ENCODE results near the gene ATP11C. TPM values are rescaled to one million over a fixed set of nuclear protein-coding genes. Genes with fewer than 3 reads are reported as not detected.

The ATP11C gene
- polyA plus RNA-seq, 1 donor (not counting 4 experiments of a cell fraction or from before 2014, with no cell fraction given) = 14.0 TPM

DNA sequence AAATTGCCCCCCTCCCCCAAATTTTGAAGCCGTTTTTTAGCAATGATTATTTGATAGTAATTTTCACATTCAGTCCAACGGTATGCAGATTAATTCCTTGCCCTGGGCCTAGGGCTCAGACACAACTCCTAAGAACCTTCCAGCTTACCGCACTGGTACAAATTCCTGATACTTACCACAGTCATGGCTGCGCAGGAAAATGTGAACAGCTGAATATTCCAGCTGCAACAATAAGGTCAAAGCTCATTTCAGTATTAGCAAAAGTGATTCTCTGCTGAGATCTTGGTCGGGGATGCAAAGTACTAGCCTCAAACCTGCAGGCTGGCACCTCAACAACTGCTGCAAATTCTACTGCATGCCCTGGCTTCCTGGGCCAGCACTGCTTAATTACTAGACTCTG is 3.0 kb downstream of the ATP11C start:
- H3K9me1 ChIP-seq (ENCODE audit: control insufficient read depth, extremely low read depth, insufficient read depth, low read length) = no peaks in the 10 kb centered on the region
- H3K27ac ChIP-seq (ENCODE audit: control insufficient read depth, insufficient read depth, low read length) = no peak overlapping the region
- peak overlapping the region; percentile 73 for H3K4me2 ChIP-seq (ENCODE audit: control insufficient read depth, extremely low read depth, insufficient read depth, low read depth, low read length)
- FAIRE-seq (no peak), DNase-seq (ENCODE audit: low read depth, low spot score) (no peak)
- H3K27me3 ChIP-seq (ENCODE audit: control insufficient read depth, extremely low read depth, insufficient read depth, low read length) = no peaks in the 10 kb centered on the region
- H3K36me3 ChIP-seq (ENCODE audit: control insufficient read depth in 2 of 2, extremely low read depth in 1 of 2, insufficient read depth in 2 of 2, low read length in 2 of 2) = no peaks in the 10 kb centered on the region
- H3K4me1 ChIP-seq (ENCODE audit: control insufficient read depth, extremely low read depth, insufficient read depth, low read length) = no peaks in the 10 kb centered on the region
- no peak for TF ChIP-seq EZH2 (IDR thresholded peaks at IDR 0.05; ENCODE audit: low read length)
- TF ChIP-seq, protein P1, sequence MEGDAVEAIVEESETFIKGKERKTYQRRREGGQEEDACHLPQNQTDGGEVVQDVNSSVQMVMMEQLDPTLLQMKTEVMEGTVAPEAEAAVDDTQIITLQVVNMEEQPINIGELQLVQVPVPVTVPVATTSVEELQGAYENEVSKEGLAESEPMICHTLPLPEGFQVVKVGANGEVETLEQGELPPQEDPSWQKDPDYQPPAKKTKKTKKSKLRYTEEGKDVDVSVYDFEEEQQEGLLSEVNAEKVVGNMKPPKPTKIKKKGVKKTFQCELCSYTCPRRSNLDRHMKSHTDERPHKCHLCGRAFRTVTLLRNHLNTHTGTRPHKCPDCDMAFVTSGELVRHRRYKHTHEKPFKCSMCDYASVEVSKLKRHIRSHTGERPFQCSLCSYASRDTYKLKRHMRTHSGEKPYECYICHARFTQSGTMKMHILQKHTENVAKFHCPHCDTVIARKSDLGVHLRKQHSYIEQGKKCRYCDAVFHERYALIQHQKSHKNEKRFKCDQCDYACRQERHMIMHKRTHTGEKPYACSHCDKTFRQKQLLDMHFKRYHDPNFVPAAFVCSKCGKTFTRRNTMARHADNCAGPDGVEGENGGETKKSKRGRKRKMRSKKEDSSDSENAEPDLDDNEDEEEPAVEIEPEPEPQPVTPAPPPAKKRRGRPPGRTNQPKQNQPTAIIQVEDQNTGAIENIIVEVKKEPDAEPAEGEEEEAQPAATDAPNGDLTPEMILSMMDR (optimal IDR thresholded peaks at IDR 0.05 in 1 of 3, IDR thresholded peaks at IDR 0.05 in 1 of 3, conservative IDR thresholded peaks at IDR 0.05 in 1 of 3; ENCODE audit: extremely low read depth in 1 of 3, insufficient read depth in 2 of 3, low read length in 3 of 3) = no peak
- no peak overlapping the region for H3K4me3 ChIP-seq (ENCODE audit: control insufficient read depth in 2 of 3, extremely low read depth in 1 of 3, insufficient read depth in 2 of 3, low read depth in 1 of 3, low read length in 3 of 3)
- H3K9me3 ChIP-seq (ENCODE audit: control insufficient read depth, low read depth, low read length) = no peaks in the 10 kb centered on the region
- dilution Hi-C loops (cut with MboI; ENCODE audit: extremely low pct_ligation_motif_present, low sequenced_read_pairs) = no loop called here
- H2AFZ ChIP-seq (ENCODE audit: control insufficient read depth, low read length) = no peak overlapping the region
- H3K9ac ChIP-seq (ENCODE audit: control insufficient read depth, extremely low read depth, insufficient read depth, low read length) = no peak overlapping the region
- H3K79me2 ChIP-seq (ENCODE audit: control insufficient read depth, insufficient read depth, low read length) = peaks cover 29% of the 10 kb centered on the region
- no peaks in the 10 kb centered on the region for H4K20me1 ChIP-seq (ENCODE audit: control insufficient read depth, extremely low read depth, insufficient read depth, low read length)

DNA sequence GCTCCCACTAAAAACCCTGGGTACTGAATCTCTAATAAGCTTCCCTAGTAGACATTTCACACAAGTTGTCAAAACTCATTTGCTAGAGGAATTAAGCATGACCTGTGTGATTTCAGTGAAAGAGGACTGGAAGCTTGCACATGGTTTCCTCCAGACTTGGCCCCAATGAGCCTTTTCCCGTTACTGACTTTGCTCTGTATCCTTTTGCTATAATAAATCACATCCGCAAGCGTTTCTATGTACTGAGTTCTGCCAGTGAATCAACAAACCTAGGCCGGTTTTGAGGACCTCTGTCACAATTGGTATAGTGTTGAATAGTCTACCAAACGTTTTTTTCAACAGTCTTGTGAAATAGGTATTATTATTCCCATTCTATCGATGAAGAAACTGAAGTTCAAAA is 8.2 kb downstream of the ATP11C start:
- no peak overlapping the region for H3K4me3 ChIP-seq (ENCODE audit: control insufficient read depth in 2 of 3, extremely low read depth in 1 of 3, insufficient read depth in 2 of 3, low read depth in 1 of 3, low read length in 3 of 3)
- H4K20me1 ChIP-seq (ENCODE audit: control insufficient read depth, extremely low read depth, insufficient read depth, low read length) = no peaks in the 10 kb centered on the region
- no peak overlapping the region for H3K4me2 ChIP-seq (ENCODE audit: control insufficient read depth, extremely low read depth, insufficient read depth, low read depth, low read length)
- H3K4me1 ChIP-seq (ENCODE audit: control insufficient read depth, extremely low read depth, insufficient read depth, low read length) = no peaks in the 10 kb centered on the region
- no peak for TF ChIP-seq EZH2 (IDR thresholded peaks at IDR 0.05; ENCODE audit: low read length)
- TF ChIP-seq, protein P1 (optimal IDR thresholded peaks at IDR 0.05 in 1 of 3, IDR thresholded peaks at IDR 0.05 in 1 of 3, conservative IDR thresholded peaks at IDR 0.05 in 1 of 3; ENCODE audit: extremely low read depth in 1 of 3, insufficient read depth in 2 of 3, low read length in 3 of 3) = no peak
- peaks cover 22% of the 10 kb centered on the region for H3K79me2 ChIP-seq (ENCODE audit: control insufficient read depth, insufficient read depth, low read length)
- no peaks in the 10 kb centered on the region for H3K9me3 ChIP-seq (ENCODE audit: control insufficient read depth, low read depth, low read length)
- H3K27me3 ChIP-seq (ENCODE audit: control insufficient read depth, extremely low read depth, insufficient read depth, low read length) = no peaks in the 10 kb centered on the region
- H2AFZ ChIP-seq (ENCODE audit: control insufficient read depth, low read length) = no peak overlapping the region
- no peaks in the 10 kb centered on the region for H3K36me3 ChIP-seq (ENCODE audit: control insufficient read depth in 2 of 2, extremely low read depth in 1 of 2, insufficient read depth in 2 of 2, low read length in 2 of 2)
- no peak overlapping the region for H3K27ac ChIP-seq (ENCODE audit: control insufficient read depth, insufficient read depth, low read length)
- H3K9ac ChIP-seq (ENCODE audit: control insufficient read depth, extremely low read depth, insufficient read depth, low read length) = no peak overlapping the region
- no peaks in the 10 kb centered on the region for H3K9me1 ChIP-seq (ENCODE audit: control insufficient read depth, extremely low read depth, insufficient read depth, low read length)
- dilution Hi-C loops (cut with MboI; ENCODE audit: extremely low pct_ligation_motif_present, low sequenced_read_pairs) = no loop called here
- DNase-seq (ENCODE audit: low read depth, low spot score) (no peak), FAIRE-seq (no peak)

Measured in keratinocyte (primary cell).